Measurements from ENCODE around the gene RAPGEF6. TPM values are rescaled to one million over a fixed set of nuclear protein-coding genes. Genes with fewer than 3 reads are reported as not detected.

Gene RAPGEF6
- total and polyA plus RNA-seq, 9 of the 15 experiments (the other 6 are each of a cell fraction or from before 2014, with no cell fraction given): 2.7 to 23.4 (median 12.7) TPM

DNA sequence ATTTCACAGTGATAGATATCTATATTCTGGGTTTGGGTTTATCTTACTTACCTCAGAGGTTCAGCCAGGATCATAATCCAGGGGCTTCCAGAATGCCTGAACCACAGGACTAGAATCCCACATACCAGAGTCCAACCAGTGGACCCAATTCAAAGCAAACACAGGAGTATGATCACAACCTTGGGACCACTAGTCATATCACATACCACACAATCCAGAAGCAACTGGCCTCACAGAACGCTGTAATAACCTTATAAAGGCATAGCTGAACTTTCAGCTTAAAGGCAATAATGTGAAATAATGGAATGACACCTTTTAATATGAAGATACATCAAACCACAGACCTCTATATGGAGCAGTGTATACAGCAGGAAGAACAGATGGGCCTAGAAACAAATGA is 25.3 kb downstream of the RAPGEF6 start:
- DNase-seq (ENCODE audit: extremely low read depth in 1 of 4, low spot score in 3 of 4) (no peak), ATAC-seq (peak; percentile 6), FAIRE-seq (no peak)
- H3K4me2 ChIP-seq (ENCODE audit: insufficient read depth, low read length): no peak overlapping the region; the same call in 1 of the 2 replicates
- H3K9me1 ChIP-seq (ENCODE audit: control insufficient read depth, insufficient read depth, low read length): no peaks in the 10 kb centered on the region
- H3K79me2 ChIP-seq (ENCODE audit: control insufficient read depth, insufficient read depth, low read length): peaks cover 96% of the 10 kb centered on the region
- in situ Hi-C loops (cut with MboI) (no loop called here), intact Hi-C loops (cut with micrococcal nuclease) (no loop called here)
- POLR2A ChIA-PET: interaction anchor here (0.5 to 1.7 kb wide), 5 partner anchors 10 to 97 kb away, joined by 3 to 4 read pairs (median 3); no protein-coding TSS in a partner anchor
- no peaks in the 10 kb centered on the region for H3K9me3 ChIP-seq (replicated peaks; ENCODE audit: control insufficient read depth, insufficient read depth, low read depth, low read length)
- no peak overlapping the region for H3K9ac ChIP-seq (ENCODE audit: insufficient read depth in 1 of 2, low read depth in 2 of 2, low read length in 2 of 2)
- peaks cover 11 to 40% of the 10 kb centered on the region in 2 experiments; a peak in 4 of 5 replicates for H3K4me1 ChIP-seq (replicated peaks in 1 of 2; ENCODE audit: control insufficient read depth in 2 of 2, insufficient read depth in 2 of 2, low read length in 2 of 2)
- H3K4me3 ChIP-seq: no peak overlapping the region
- peaks cover 23% of the 10 kb centered on the region for H4K20me1 ChIP-seq (replicated peaks; ENCODE audit: control insufficient read depth, insufficient read depth, low read length)
- 64% methylated on average over 1 of the region's 1 CpG for WGBS (ENCODE audit: insufficient coverage, low coverage, missing lambda C conversion rate)
- peaks cover 3% of the 10 kb centered on the region; the same call in 1 of the 3 replicates for H3K36me3 ChIP-seq (ENCODE audit: control insufficient read depth, insufficient read depth, low read length)
- TF ChIP-seq NFE2L1 (tag; IDR thresholded peaks at IDR 0.05; ENCODE audit: borderline replicate concordance, low read depth): no peak
- no peak for TF ChIP-seq POLR2B (IDR thresholded peaks at IDR 0.05; ENCODE audit: low read depth, partially characterized antibody)
- no peak overlapping the region for H2AFZ ChIP-seq (ENCODE audit: low read depth, low read length)
- no peaks in the 10 kb centered on the region for H3K27me3 ChIP-seq (ENCODE audit: control insufficient read depth in 2 of 2, insufficient read depth in 2 of 2, low read length in 2 of 2)
- peak overlapping the region; percentile 9; the same call in 1 of the 3 replicates for H3K27ac ChIP-seq (ENCODE audit: extremely low read depth, low read depth, low read length)
- no TSS peak for BruUV-seq (replicated peaks)
- CTCF ChIA-PET (ENCODE audit: low intra/inter-chr PET ratio): no interaction called here

- ATAC-seq: no peak
- WGBS (ENCODE audit: insufficient coverage, low coverage, missing lambda C conversion rate): 41% methylated on average over 4 of the region's 5 CpGs
Observed at GRCh38 chr5:131608597-131608996, 26.4 kb downstream of the RAPGEF6 start.

More at GRCh38 chr5:131608597-131608996, 26.4 kb downstream of the RAPGEF6 start:
- H3K4me3 ChIP-seq: no peak overlapping the region
- DNase-seq (ENCODE audit: extremely low read depth in 1 of 4, low spot score in 3 of 4) (no peak), FAIRE-seq (no peak)
- POLR2A ChIA-PET: interaction anchor here (0.7 kb wide), 1 partner anchor 12 kb away, joined by 3 read pairs; no protein-coding TSS in a partner anchor
- no TSS peak for BruUV-seq (replicated peaks)
- TF ChIP-seq SMAD4 (CRISPR knock-in tag; conservative IDR thresholded peaks at IDR 0.05) (0 out of 2 replicates have a peak, but pooled peaks have one; percentile 20), C11orf30 (IDR thresholded peaks at IDR 0.05; ENCODE audit: low read depth) (peak; percentile 47; the same call in 1 of the 2 replicates), ZNF316 (IDR thresholded peaks at IDR 0.05) (peak; percentile 84), TCF7 (IDR thresholded peaks at IDR 0.05; ENCODE audit: borderline replicate concordance) (no peak), HNRNPUL1 (IDR thresholded peaks at IDR 0.05; ENCODE audit: low read length) (no peak), TFE3 (CRISPR knock-in tag; IDR thresholded peaks at IDR 0.05) (peak; percentile 56), SRSF3 (IDR thresholded peaks at IDR 0.05; ENCODE audit: insufficient read depth, low read length) (no peak), RAD51 (IDR thresholded peaks at IDR 0.05; ENCODE audit: borderline replicate concordance, low read depth) (peak; percentile 54; the same call in 1 of the 2 replicates), MXI1 (IDR thresholded peaks at IDR 0.05; ENCODE audit: low read depth, low read length) (no peak), CBFA2T2 (conservative IDR thresholded peaks at IDR 0.05) (0 out of 2 replicates have a peak, but pooled peaks have one; percentile 8), MAFG (tag; conservative IDR thresholded peaks at IDR 0.05) (0 out of 2 replicates have a peak, but pooled peaks have one; percentile 13)
- TF ChIP-seq, protein P1, sequence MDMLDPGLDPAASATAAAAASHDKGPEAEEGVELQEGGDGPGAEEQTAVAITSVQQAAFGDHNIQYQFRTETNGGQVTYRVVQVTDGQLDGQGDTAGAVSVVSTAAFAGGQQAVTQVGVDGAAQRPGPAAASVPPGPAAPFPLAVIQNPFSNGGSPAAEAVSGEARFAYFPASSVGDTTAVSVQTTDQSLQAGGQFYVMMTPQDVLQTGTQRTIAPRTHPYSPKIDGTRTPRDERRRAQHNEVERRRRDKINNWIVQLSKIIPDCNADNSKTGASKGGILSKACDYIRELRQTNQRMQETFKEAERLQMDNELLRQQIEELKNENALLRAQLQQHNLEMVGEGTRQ (CRISPR knock-in tag; IDR thresholded peaks at IDR 0.05): 0 out of 2 replicates have a peak, but pooled peaks have one; percentile 13
- H3K9me1 ChIP-seq (ENCODE audit: control insufficient read depth, insufficient read depth, low read length): no peaks in the 10 kb centered on the region
- H3K9ac ChIP-seq (ENCODE audit: insufficient read depth in 1 of 2, low read depth in 2 of 2, low read length in 2 of 2): no peak overlapping the region
- CTCF ChIA-PET (ENCODE audit: low intra/inter-chr PET ratio): no interaction called here
- intact Hi-C loops (cut with micrococcal nuclease) (no loop called here), in situ Hi-C loops (cut with MboI) (no loop called here)
- H3K4me2 ChIP-seq (ENCODE audit: insufficient read depth, low read length): peak overlapping the region; percentile 15; the same call in 1 of the 2 replicates
- peaks cover 23% of the 10 kb centered on the region for H4K20me1 ChIP-seq (replicated peaks; ENCODE audit: control insufficient read depth, insufficient read depth, low read length)
- H3K4me1 ChIP-seq (replicated peaks in 1 of 2; ENCODE audit: control insufficient read depth in 2 of 2, insufficient read depth in 2 of 2, low read length in 2 of 2): peaks cover 11 to 40% of the 10 kb centered on the region in 2 experiments; a peak in 4 of 5 replicates
- H2AFZ ChIP-seq (ENCODE audit: low read depth, low read length): no peak overlapping the region
- peaks cover 10% of the 10 kb centered on the region; the same call in 2 of the 3 replicates for H3K36me3 ChIP-seq (ENCODE audit: control insufficient read depth, insufficient read depth, low read length)
- no peaks in the 10 kb centered on the region for H3K27me3 ChIP-seq (ENCODE audit: control insufficient read depth in 2 of 2, insufficient read depth in 2 of 2, low read length in 2 of 2)
- no peaks in the 10 kb centered on the region for H3K9me3 ChIP-seq (replicated peaks; ENCODE audit: control insufficient read depth, insufficient read depth, low read depth, low read length)
- H3K27ac ChIP-seq (ENCODE audit: extremely low read depth, low read depth, low read length): peak overlapping the region; percentile 18; the same call in 1 of the 3 replicates
- H3K79me2 ChIP-seq (ENCODE audit: control insufficient read depth, insufficient read depth, low read length): peaks cover 95% of the 10 kb centered on the region

Measured in K562 (cell line).